Choroid plexus epithelial cell (primary cell): ENCODE data around the gene IGF2BP2.
"Not testable (repeated sequence)": the region's sequence is repeated elsewhere in the genome, so short reads cannot be mapped to it uniquely, and the experiment has no call there.

Experiments
- DNase-seq: peaks from one replicate; pipeline ENCODE4 v3.0.0-alpha.2; 2010; ENCODE audit warnings: low read depth
- H3K4me3 ChIP-seq: 2 replicates; pipeline ENCODE4 v1.5.1; 2011; ENCODE audit warnings: low read depth, mild to moderate bottlenecking, control low read depth, low read length, moderate library complexity
- CTCF ChIP-seq: conservative IDR thresholded peaks from 2 replicates; pipeline ENCODE4 v1.5.1; 2011; ENCODE audit warnings: low read depth, mild to moderate bottlenecking, control low read depth, inconsistent platforms, low read length, moderate library complexity

The IGF2BP2 gene

GRCh38 chr3:185820973-185821758, 3.7 kb downstream of the IGF2BP2 start:
- TF ChIP-seq CTCF, result no peak
- DNase-seq, result peak; percentile 92
- peak overlapping the region; percentile 89 for H3K4me3 ChIP-seq

- no peak for DNase-seq
- no peak for TF ChIP-seq CTCF
- H3K4me3 ChIP-seq, result no peak overlapping the region
Measured at GRCh38 chr3:185818267-185818875, 6.5 kb downstream of the IGF2BP2 start.

GRCh38 chr3:185815391-185816282, 9.2 kb downstream of the IGF2BP2 start:
- DNase-seq, result peak; percentile 65
- no peak overlapping the region for H3K4me3 ChIP-seq
- no peak for TF ChIP-seq CTCF

- DNase-seq, result peak; percentile 84
- TF ChIP-seq CTCF, result no peak
- H3K4me3 ChIP-seq, result no peak overlapping the region
Measured at GRCh38 chr3:185813691-185814215, 11.1 kb downstream of the IGF2BP2 start.

- peak; percentile 43 for DNase-seq
- no peak for TF ChIP-seq CTCF
- no peak overlapping the region for H3K4me3 ChIP-seq
Measured at GRCh38 chr3:185813205-185813604, 11.6 kb downstream of the IGF2BP2 start.

- DNase-seq, result peak; percentile 86
- TF ChIP-seq CTCF, result no peak
- no peak overlapping the region for H3K4me3 ChIP-seq
Measured at GRCh38 chr3:185807445-185808068, 17.3 kb downstream of the IGF2BP2 start.

- not testable (repeated sequence) for H3K4me3 ChIP-seq, DNase-seq
Measured at GRCh38 chr3:185798831-185799110, 26.1 kb downstream of the IGF2BP2 start.
